WI38 (cell line): Measurements from ENCODE around the gene SENP3.

Source experiments
- H3K4me3 ChIP-seq: 2 replicates; pipeline ENCODE4 v1.5.1; 2011; ENCODE audit warnings: low read depth, mild to moderate bottlenecking, control low read depth, low read length
- CTCF ChIP-seq: IDR thresholded peaks from 2 replicates; pipeline ENCODE4 v1.5.1; 2012; ENCODE audit warnings: low read depth, mild to moderate bottlenecking, control low read depth, low read length

The SENP3 gene

GRCh38 chr17:7561028-7561575 lies 617 bp upstream of the SENP3 start:
- TF ChIP-seq CTCF: peak; percentile 73
- H3K4me3 ChIP-seq: peak overlapping the region; percentile 79

GRCh38 chr17:7562208-7562605 lies 488 bp downstream of the SENP3 start:
- TF ChIP-seq CTCF: no peak
- H3K4me3 ChIP-seq: peak overlapping the region; percentile 79

- peak overlapping the region; percentile 79 for H3K4me3 ChIP-seq
- TF ChIP-seq CTCF: no peak
Measured at GRCh38 chr17:7563115-7563869, 1.6 kb downstream of the SENP3 start.

- no peak overlapping the region for H3K4me3 ChIP-seq
- no peak for TF ChIP-seq CTCF
Measured at GRCh38 chr17:7569571-7569970, 7.9 kb downstream of the SENP3 start.

- TF ChIP-seq CTCF: no peak
- H3K4me3 ChIP-seq: no peak overlapping the region
Measured at GRCh38 chr17:7570351-7570750, 8.6 kb downstream of the SENP3 start.

- peak overlapping the region; percentile 65 for H3K4me3 ChIP-seq
- TF ChIP-seq CTCF: no peak
Measured at GRCh38 chr17:7572338-7572587, 10.5 kb downstream of the SENP3 start.

GRCh38 chr17:7572588-7573323 lies 11.0 kb downstream of the SENP3 start:
- H3K4me3 ChIP-seq: peak overlapping the region; percentile 97
- TF ChIP-seq CTCF: no peak
